ENCODE results near the gene ARL14EPL.

Gene ARL14EPL

GRCh38 chr5:116071211-116071610 is 38.9 kb downstream of the ARL14EPL start:
- no peaks in the 10 kb centered on the region for H3K9me3 ChIP-seq
- no peak overlapping the region for H3K4me3 ChIP-seq
- no peak overlapping the region for H3K27ac ChIP-seq
- intact Hi-C loops (cut with DNase I; ENCODE audit: low total_unique reads): no loop called here
- no peaks in the 10 kb centered on the region for H3K4me1 ChIP-seq
- TF ChIP-seq CTCF (IDR thresholded peaks at IDR 0.05): no peak
- no peaks in the 10 kb centered on the region for H3K36me3 ChIP-seq
- DNase-seq: no peak
- H3K27me3 ChIP-seq: peaks cover 0 to 9% of the 10 kb centered on the region in 2 donors

- Histone ChIP-seq H3K4me1 (no peaks in the 10 kb centered on the region), H3K9me3 (no peaks in the 10 kb centered on the region), H3K27me3 (no peaks in the 10 kb centered on the region), H3K4me3 (no peak overlapping the region), H3K36me3 (no peaks in the 10 kb centered on the region), H3K27ac (no peak overlapping the region)
- intact Hi-C loops (cut with DNase I; ENCODE audit: low total_unique reads): no loop called here
- DNase-seq: no peak
- TF ChIP-seq CTCF (IDR thresholded peaks at IDR 0.05): no peak
Observed at GRCh38 chr5:116075191-116075831, 43.0 kb downstream of the ARL14EPL start.

DNA sequence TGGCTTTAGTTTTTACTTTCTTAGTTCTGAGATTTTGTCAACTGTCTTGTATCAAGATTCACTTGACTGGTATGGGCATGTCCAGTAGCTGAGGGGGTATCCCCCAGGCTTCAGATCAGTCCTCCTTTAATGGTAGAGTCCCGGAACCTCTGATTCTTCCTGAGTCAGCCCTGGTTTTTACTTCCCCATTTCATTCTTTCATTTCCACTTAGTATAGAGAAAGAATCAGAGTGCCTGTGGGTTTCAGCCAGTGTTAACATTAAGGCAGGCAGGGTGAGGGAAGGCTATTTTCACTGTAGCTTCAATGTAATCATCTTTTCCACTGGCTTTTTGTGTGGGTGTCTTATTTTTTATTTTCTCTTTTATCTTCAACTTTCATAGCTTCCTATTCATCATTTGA is 44.2 kb downstream of the ARL14EPL start:
- H3K9me3 ChIP-seq: no peaks in the 10 kb centered on the region
- intact Hi-C loops (cut with DNase I; ENCODE audit: low total_unique reads): no loop called here

GRCh38 chr5:116078199-116078598 is 45.9 kb downstream of the ARL14EPL start:
- H3K27ac ChIP-seq: no peak overlapping the region
- no peak for TF ChIP-seq CTCF (IDR thresholded peaks at IDR 0.05)
- no peak overlapping the region for H3K4me3 ChIP-seq
- H3K4me1 ChIP-seq: no peaks in the 10 kb centered on the region
- H3K36me3 ChIP-seq: no peaks in the 10 kb centered on the region
- intact Hi-C loops (cut with DNase I; ENCODE audit: low total_unique reads): no loop called here
- no peak for DNase-seq
- H3K9me3 ChIP-seq: no peaks in the 10 kb centered on the region
- H3K27me3 ChIP-seq: no peaks in the 10 kb centered on the region

More for the DNA sequence above, 44.2 kb downstream of the ARL14EPL start:
- TF ChIP-seq CTCF (IDR thresholded peaks at IDR 0.05): no peak
- no peak overlapping the region for H3K27ac ChIP-seq
- DNase-seq: no peak
- no peaks in the 10 kb centered on the region for H3K4me1 ChIP-seq
- no peak overlapping the region for H3K4me3 ChIP-seq
- no peaks in the 10 kb centered on the region for H3K36me3 ChIP-seq
- H3K27me3 ChIP-seq: no peaks in the 10 kb centered on the region

DNA sequence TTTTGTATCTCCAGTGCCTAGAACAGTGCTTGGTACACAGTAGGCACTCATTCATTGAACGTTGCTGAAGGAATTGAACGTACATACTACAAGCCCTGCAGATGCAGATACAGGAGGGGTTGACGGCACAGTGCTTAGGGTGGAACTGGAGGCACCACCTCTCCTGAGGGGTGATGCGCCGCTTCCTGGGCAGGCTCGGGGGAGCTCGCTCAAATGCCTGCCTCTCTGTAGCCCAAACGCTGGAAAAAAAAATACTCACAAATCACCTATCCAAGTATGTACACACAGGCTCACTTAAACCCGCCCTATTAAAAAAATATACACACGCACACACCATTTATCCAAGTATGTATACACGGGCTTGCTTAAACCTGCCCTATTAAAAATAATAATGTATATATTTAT is 52.0 kb downstream of the ARL14EPL start:
- H3K36me3 ChIP-seq: no peaks in the 10 kb centered on the region
- no peak for TF ChIP-seq CTCF (IDR thresholded peaks at IDR 0.05)
- no peak for DNase-seq
- no peaks in the 10 kb centered on the region for H3K9me3 ChIP-seq
- no peaks in the 10 kb centered on the region for H3K27me3 ChIP-seq
- peaks cover 0 to 19% (median 8%) of the 10 kb centered on the region in 4 donors for H3K4me1 ChIP-seq
- peak overlapping the region; percentile 82 to 87 for H3K4me3 ChIP-seq
- peak overlapping the region; percentile 79 to 89 for H3K27ac ChIP-seq
- intact Hi-C loops (cut with DNase I; ENCODE audit: low total_unique reads): no loop called here
